NCI-H1417 treated with DMSO at 0.1 percent for 48 hours (cell line): Measurements from ENCODE around the gene G6PD.
A peak's percentile ranks its signal among the peaks of the same experiment; 100 is the strongest.
"Not testable (repeated sequence)": the region's sequence is repeated elsewhere in the genome, so short reads cannot be mapped to it uniquely, and the experiment has no call there.

Experiments used
- DNase-seq: peaks from one replicate; lab custom pipeline; 2025; lab: John Stamatoyannopoulos, UW

G6PD gene

DNA sequence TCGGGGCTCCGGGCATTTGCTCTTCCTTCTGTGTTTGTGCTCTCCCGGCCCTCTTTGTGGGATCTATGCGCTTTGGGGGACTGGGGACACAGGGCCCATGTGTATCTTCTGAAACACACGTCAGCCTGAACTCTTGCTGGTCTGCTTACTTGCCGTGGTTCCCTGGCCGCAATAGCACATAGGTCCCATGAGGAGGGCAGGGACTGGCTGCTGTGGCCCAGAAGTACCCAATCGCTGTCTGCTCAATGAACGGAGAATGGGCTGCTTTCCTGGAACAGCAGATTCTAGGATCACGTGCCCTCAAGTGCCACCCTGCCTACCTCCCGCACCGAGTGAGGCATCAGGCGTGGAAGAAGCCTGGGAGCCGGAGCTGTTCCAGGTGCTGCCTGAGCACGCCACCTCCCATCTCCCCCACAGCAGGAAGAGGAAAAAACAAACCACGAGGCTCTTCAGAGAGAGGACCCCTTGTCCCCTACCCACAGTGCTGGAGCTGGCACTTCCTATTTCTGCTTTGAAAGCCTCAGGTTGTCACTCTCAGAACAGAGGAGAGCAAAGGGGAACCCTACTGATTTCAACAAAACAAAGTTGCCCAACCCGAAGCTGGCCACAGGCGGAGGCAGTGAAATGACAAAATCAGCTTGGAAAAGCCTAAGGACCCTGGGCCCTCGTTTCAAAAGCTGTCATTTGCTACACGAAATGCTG, 3.8 kb downstream of the G6PD start:
- DNase-seq = no peak

- no peak for DNase-seq
Observed at GRCh38 chrX:154541896-154542722, 4.5 kb downstream of the G6PD start.

DNA sequence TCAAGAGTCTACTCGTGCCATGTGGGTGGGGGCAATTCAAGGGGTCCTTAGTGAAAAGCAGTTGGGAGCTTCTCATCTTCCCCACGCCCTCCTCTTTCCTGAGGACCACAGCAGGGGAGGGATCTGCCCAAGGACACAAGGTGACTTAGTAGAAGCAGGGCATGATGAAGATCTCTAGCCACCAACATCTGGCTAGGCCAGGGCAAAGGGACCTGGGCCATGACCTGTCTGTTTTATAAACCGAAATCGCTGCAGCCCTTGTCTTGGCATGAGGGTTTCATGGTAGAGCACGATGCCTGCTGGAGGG, 5.1 kb downstream of the G6PD start:
- DNase-seq = no peak

DNA sequence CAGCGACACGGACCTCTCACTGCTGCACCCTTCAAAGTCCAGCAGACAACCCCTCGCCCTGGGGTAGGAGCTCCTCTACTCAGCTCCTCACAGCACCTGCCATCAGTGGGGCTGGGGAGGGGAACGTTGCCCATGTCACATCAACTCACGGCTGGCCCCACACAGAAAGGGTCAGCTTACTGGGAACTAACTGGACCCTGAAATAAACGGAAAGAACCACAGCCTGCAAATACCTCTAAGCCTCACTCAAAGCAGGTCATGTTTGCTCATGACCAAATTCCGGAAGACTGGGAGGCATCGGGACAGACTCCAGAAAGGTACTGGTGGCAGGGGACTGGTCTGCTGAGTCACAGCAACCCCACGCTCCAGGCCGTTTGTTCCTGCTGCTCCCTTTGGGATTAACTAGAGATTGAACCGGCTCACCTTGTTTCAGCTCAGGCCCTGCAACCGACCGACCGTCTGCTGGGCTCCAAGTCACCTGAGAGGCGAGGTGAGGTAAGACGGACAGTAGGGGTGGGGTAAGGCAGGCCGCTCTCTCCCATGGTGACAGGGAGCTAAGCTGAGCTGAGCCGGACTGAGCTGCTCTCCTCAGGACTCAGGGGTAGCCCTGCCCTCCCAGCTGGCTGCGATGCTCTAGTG, 5.6 kb downstream of the G6PD start:
- no peak for DNase-seq

DNA sequence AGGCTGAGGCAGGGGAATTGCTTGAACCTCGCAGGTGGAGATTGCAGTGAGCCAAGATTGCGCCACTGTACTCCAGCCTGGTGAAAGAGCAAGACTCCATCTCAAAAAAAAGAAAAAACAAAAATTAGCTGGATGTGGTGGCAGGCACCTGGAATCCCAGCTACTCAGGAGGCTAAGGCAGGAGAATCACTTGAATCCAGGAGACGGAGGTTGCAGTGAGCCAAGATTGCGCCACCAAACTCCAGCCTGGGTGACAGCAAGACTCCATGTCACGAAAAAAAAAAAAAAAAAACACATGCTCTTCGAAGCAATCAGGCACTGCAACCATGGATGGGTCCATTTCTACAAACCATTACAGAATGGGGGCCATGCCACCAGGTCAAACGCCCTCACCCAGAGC, 6.3 kb downstream of the G6PD start:
- not testable (repeated sequence) for DNase-seq

GRCh38 chrX:154539077-154539476, 7.6 kb downstream of the G6PD start:
- no peak for DNase-seq

DNA sequence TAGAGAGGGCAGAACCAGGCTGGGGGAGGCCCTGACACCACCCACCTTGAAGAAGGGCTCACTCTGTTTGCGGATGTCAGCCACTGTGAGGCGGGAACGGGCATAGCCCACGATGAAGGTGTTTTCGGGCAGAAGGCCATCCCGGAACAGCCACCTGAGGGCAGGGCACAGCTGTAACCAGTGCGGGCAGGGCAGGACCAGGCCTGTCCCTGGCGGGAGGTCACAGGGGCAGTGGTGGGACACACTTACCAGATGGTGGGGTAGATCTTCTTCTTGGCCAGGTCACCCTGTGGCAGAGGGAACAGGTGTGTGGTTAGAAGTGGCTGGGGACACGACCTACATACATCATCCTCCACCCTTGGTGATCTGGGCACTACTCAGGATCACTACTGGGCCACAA, 10.8 kb downstream of the G6PD start:
- no peak for DNase-seq

- no peak for DNase-seq
Observed at GRCh38 chrX:154534526-154535322, 11.9 kb downstream of the G6PD start.

- DNase-seq = no peak
Observed at GRCh38 chrX:154532690-154533089, 14.0 kb downstream of the G6PD start.

- DNase-seq = no peak
Observed at GRCh38 chrX:154531626-154532025, 15.0 kb downstream of the G6PD start.

DNA sequence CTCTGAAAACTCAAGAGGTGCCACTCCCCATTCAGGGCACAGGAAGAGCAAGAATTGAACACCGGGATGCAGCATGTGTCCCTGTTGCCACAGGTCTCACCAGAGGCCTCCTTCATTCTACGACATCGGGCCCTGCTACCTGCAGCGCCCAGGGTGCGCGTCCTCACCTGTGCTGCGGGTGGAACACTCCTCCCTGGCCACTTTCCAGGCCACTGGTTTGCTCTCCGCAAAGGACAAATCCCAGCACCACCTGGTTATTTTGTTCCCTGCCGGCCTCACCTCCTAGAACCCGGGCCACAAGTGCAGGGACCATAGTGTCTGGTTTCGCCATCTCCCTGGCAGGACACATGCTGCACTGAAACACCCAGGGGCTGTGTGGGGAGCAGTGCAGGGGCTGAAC, 16.4 kb downstream of the G6PD start:
- no peak for DNase-seq

DNA sequence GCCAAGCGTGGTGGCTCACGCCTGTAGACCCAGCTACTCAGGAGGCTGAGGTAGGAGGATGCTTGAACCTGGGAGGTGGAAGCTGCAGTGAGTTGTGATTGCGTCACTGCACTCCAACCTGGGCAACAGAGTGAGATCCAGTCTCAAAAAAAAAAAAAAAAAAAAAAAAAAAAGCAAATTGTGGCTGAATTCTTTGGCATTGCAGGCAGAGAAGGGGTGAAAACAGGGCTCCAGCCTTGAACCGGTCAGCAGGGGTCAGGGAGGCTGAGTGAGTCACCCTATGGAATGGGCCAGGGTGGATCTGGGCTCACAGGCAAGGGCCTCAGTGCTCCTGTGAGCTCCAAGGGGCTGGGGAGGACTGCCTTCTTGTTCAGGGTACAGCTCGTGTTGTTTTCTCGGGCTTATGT, 17.4 kb downstream of the G6PD start:
- DNase-seq = no peak

DNA sequence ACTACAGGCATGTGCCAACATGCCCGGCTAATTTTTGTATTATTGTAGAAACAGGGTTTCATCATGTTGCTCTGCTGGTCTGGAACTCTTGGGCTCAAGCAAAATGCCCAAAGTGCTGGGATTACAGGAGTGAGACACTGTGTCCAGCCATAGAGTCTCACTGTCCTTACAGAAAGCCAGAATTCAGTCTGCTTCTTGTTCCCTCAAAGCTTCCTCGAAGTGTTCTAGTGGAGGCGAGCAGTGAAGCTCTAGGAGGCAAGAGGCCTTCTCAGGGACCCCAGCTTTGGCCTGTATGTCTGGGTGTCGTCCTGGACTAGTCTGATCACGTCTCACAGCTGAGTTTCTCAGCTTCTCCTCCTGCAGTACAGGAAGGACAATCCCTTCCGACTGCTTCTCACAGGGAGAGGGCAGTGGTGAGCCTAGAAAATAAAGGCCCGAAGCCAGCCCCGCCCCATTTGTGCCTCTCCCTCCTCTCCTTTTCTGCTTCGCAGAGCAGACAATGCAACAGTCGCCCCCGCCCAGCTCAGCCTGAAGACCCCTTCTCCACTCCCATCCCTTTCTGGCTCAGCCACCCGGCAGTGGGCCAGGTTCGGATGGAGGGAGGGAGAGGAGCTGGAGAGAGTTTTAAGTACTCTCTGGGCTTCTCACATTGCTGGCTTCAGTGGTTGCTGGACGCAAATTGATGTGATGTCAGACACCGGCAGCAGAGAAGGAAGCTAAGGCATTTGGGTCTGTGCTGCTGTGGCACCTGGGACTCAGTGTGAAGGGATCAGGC, 19.6 kb downstream of the G6PD start:
- peak; percentile 6 for DNase-seq

GRCh38 chrX:154525606-154526490, 20.8 kb downstream of the G6PD start:
- DNase-seq = no peak

DNA sequence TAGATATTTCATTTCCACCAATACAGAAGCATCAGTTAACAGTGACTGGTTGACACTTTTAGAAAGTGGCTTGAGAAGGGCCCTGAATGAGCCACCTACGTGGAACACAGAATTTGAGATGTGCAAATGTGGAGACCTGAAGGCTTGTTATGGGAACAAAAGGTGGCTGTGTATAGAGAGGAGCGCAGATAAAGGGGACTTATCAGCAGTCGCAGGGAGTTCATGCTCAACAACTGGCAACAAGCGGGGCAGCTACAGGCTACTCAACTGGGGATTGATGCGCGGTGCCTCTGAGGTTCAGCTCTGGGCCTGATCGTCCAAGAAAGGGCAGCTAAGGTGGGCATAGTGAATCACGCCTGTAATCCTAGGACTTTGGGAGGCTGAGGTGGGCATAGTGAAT, 27.3 kb downstream of the G6PD start:
- no peak for DNase-seq

- DNase-seq = no peak
Observed at GRCh38 chrX:154517101-154517781, 29.4 kb downstream of the G6PD start.

DNA sequence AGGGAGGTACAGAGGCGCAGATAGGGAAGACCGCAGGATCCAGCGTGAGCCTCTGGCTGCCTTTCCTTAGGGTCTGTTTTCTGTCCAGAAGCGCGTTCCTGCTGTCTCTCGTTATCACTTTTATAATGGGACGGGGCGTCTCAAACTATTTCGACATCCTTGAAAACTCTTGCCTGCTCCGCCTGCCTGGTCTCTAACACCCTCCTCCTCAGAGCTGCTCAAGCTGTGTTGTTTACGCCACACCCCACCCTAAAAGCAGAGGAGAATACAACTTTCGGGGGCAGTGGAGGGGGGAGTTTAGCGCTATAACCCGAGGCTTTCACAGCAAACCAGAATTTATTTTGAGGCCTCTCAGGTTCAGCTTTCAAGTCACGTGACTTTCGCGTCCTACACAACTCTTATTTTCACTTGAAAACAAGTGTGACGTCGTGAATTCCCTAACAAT, 30.0 kb downstream of the G6PD start:
- DNase-seq = no peak

- DNase-seq = peak; percentile 70
Observed at GRCh38 chrX:154515966-154516655, 30.5 kb downstream of the G6PD start, which contains the start of gene FAM3A. Gene FAM3A (minus strand): TSS chrX:154516232. CDS start chrX:154515772, 460 bp downstream.
